HFFc6 (cell line): Measurements from ENCODE around the gene FRMD1. TPM values are rescaled to one million over a fixed set of nuclear protein-coding genes. Genes with fewer than 3 reads are reported as not detected.

ENCODE experiments used
- DNase-seq: peaks from one replicate; pipeline ENCODE4 v3.0.0-alpha.2; 2018
- H3K27ac Mint-ChIP-seq: 2 replicates; pipeline ENCODE4 v1.8.0; 2020; ENCODE audit warnings: mild to moderate bottlenecking, mixed read lengths
- H3K27me3 Mint-ChIP-seq: 2 replicates; pipeline ENCODE4 v1.8.0; 2021; ENCODE audit warnings: mild to moderate bottlenecking, moderate library complexity, mixed read lengths; ENCODE audit not compliant: insufficient read depth
- H3K36me3 Mint-ChIP-seq: 2 replicates; pipeline ENCODE4 v1.8.0; 2021; ENCODE audit warnings: low read depth, mixed read lengths
- H3K4me1 Mint-ChIP-seq: 2 replicates; pipeline ENCODE4 v1.8.0; 2020; ENCODE audit warnings: low read depth, mixed read lengths
- H3K4me3 Mint-ChIP-seq: 2 replicates; pipeline ENCODE4 v1.8.0; 2020; ENCODE audit warnings: mild to moderate bottlenecking, moderate library complexity, mixed read lengths
- H3K9me3 Mint-ChIP-seq: 2 replicates; pipeline ENCODE4 v1.8.0; 2020; ENCODE audit warnings: mild to moderate bottlenecking, mixed read lengths
- CTCF ChIP-seq: fragments of 200-600 bp; sonication (generic); IDR thresholded peaks from 2 replicates; pipeline ENCODE4 v1.5.0; 2021; ENCODE audit warnings: antibody characterized with exemption, mild to moderate bottlenecking
- total RNA-seq, 6 experiments: library from RNA; stranded (reverse); fragmentation: NEBNext Ultra II Directional; extraction: Animal tissue kit (Norgen Biotek cat#: 25700); gene quantifications; 2 replicates in 1 of 6; 3 replicates in 5 of 6; pipeline ENCODE4 v1.2.3, GENCODE V29; 2021

Gene FRMD1
- total RNA-seq, 6 experiments from 2014 or later = not detected

GRCh38 chr6:168029459-168030217 lies 49.4 kb downstream of the FRMD1 start:
- TF ChIP-seq CTCF = no peak
- Mint-ChIP-seq H3K36me3 (no peaks in the 10 kb centered on the region), H3K4me1 (peaks cover 28% of the 10 kb centered on the region), H3K9me3 (no peaks in the 10 kb centered on the region), H3K27ac (no peak overlapping the region), H3K4me3 (no peak overlapping the region), H3K27me3 (peaks cover 4% of the 10 kb centered on the region; the same call in 1 of the 2 replicates)
- DNase-seq = no peak

GRCh38 chr6:168028181-168028580 lies 50.8 kb downstream of the FRMD1 start:
- peaks cover 35% of the 10 kb centered on the region for H3K4me1 Mint-ChIP-seq
- TF ChIP-seq CTCF = no peak
- no peaks in the 10 kb centered on the region for H3K9me3 Mint-ChIP-seq
- H3K27ac Mint-ChIP-seq = no peak overlapping the region
- no peak for DNase-seq
- H3K4me3 Mint-ChIP-seq = no peak overlapping the region
- H3K36me3 Mint-ChIP-seq = no peaks in the 10 kb centered on the region
- peaks cover 4% of the 10 kb centered on the region for H3K27me3 Mint-ChIP-seq

- peaks cover 4% of the 10 kb centered on the region for H3K27me3 Mint-ChIP-seq
- no peak for TF ChIP-seq CTCF
- H3K9me3 Mint-ChIP-seq = no peaks in the 10 kb centered on the region
- H3K36me3 Mint-ChIP-seq = no peaks in the 10 kb centered on the region
- H3K27ac Mint-ChIP-seq = no peak overlapping the region
- H3K4me1 Mint-ChIP-seq = peaks cover 29% of the 10 kb centered on the region
- no peak for DNase-seq
- H3K4me3 Mint-ChIP-seq = no peak overlapping the region
Observed at GRCh38 chr6:168027521-168027920, 51.5 kb downstream of the FRMD1 start.

- TF ChIP-seq CTCF = no peak
- Mint-ChIP-seq H3K27ac (no peak overlapping the region), H3K27me3 (peaks cover 4% of the 10 kb centered on the region), H3K9me3 (no peaks in the 10 kb centered on the region), H3K4me1 (peaks cover 23% of the 10 kb centered on the region), H3K36me3 (no peaks in the 10 kb centered on the region), H3K4me3 (no peak overlapping the region)
- DNase-seq = no peak
Observed at GRCh38 chr6:168026925-168027324, 52.1 kb downstream of the FRMD1 start.

GRCh38 chr6:168025831-168026710 lies 52.9 kb downstream of the FRMD1 start:
- peaks cover 4% of the 10 kb centered on the region for H3K27me3 Mint-ChIP-seq
- H3K4me3 Mint-ChIP-seq = no peak overlapping the region
- H3K9me3 Mint-ChIP-seq = no peaks in the 10 kb centered on the region
- no peak for TF ChIP-seq CTCF
- H3K27ac Mint-ChIP-seq = no peak overlapping the region
- DNase-seq = no peak
- H3K36me3 Mint-ChIP-seq = no peaks in the 10 kb centered on the region
- peaks cover 14% of the 10 kb centered on the region for H3K4me1 Mint-ChIP-seq
